Sigmoid colon (tissue), 4 donors: Measurements from ENCODE around the gene FSTL4.

Source experiments
- EP300 ChIP-seq, 4 donors: sonication (generic); formaldehyde crosslinking; IDR thresholded peaks; one replicate each; pipeline ENCODE4 v1.6.1; 2017; ENCODE audit warnings: antibody characterized with exemption in 4 of 4
- POLR2A ChIP-seq, 2 donors: fragments of 450-650 bp; IDR thresholded peaks; one replicate each; pipeline ENCODE4 v1.6.1; 2016; ENCODE audit warnings: antibody characterized with exemption in 2 of 2, mild to moderate bottlenecking in 2 of 2, moderate library complexity in 2 of 2
- TF ChIP-seq, protein P1 (sequence below), 4 experiments: fragments of 450-650 bp in 3 of 4; fragments of 200-600 bp in 1 of 4; IDR thresholded peaks; one replicate each; pipeline ENCODE4 v1.5.1; 2016 to 2019; ENCODE audit warnings: antibody characterized with exemption in 4 of 4, mild to moderate bottlenecking in 3 of 4, moderate library complexity in 2 of 4

DNA sequence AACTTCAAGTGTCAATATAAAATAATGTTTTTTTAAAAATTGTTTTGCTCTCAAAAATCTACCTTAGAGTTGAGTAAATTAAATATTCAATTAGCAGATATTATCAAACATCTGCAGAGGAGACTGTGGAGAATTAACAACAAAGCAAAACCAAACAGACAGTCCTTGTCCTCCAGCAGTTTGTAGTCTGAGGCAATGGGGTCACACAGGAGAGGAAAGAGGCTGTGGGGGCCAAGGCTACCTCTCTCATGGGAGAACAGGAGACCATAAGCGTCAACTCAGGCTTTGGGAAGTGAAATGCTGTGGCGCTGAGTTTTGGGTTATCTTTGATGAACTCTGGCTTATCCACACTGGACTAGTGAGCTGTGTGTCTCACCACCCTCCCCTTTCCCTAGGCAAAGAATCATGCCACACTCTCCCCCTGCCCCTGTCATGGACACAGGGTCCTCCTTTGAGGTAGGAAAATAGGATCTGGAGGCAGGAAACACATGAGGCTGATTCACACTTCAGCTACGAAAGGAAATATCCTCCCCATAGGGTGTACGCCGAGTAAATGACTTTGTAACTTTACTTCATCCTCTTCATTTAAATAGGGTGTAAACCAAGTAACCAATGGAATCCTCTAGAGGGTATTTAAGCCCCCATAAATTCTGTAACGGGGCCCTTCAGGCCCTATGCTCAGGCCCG, 152.7 kb downstream of the FSTL4 start:
- TF ChIP-seq POLR2A (IDR thresholded peaks at IDR 0.05) (no peak), EP300 (IDR thresholded peaks at IDR 0.05) (no peak)
- TF ChIP-seq, protein P1, sequence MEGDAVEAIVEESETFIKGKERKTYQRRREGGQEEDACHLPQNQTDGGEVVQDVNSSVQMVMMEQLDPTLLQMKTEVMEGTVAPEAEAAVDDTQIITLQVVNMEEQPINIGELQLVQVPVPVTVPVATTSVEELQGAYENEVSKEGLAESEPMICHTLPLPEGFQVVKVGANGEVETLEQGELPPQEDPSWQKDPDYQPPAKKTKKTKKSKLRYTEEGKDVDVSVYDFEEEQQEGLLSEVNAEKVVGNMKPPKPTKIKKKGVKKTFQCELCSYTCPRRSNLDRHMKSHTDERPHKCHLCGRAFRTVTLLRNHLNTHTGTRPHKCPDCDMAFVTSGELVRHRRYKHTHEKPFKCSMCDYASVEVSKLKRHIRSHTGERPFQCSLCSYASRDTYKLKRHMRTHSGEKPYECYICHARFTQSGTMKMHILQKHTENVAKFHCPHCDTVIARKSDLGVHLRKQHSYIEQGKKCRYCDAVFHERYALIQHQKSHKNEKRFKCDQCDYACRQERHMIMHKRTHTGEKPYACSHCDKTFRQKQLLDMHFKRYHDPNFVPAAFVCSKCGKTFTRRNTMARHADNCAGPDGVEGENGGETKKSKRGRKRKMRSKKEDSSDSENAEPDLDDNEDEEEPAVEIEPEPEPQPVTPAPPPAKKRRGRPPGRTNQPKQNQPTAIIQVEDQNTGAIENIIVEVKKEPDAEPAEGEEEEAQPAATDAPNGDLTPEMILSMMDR (IDR thresholded peaks at IDR 0.05) = no peak
